ENCODE results near the gene KRTAP9-6.
"Not testable (repeated sequence)": the region's sequence is repeated elsewhere in the genome, so short reads cannot be mapped to it uniquely, and the experiment has no call there.

Gene KRTAP9-6

DNA sequence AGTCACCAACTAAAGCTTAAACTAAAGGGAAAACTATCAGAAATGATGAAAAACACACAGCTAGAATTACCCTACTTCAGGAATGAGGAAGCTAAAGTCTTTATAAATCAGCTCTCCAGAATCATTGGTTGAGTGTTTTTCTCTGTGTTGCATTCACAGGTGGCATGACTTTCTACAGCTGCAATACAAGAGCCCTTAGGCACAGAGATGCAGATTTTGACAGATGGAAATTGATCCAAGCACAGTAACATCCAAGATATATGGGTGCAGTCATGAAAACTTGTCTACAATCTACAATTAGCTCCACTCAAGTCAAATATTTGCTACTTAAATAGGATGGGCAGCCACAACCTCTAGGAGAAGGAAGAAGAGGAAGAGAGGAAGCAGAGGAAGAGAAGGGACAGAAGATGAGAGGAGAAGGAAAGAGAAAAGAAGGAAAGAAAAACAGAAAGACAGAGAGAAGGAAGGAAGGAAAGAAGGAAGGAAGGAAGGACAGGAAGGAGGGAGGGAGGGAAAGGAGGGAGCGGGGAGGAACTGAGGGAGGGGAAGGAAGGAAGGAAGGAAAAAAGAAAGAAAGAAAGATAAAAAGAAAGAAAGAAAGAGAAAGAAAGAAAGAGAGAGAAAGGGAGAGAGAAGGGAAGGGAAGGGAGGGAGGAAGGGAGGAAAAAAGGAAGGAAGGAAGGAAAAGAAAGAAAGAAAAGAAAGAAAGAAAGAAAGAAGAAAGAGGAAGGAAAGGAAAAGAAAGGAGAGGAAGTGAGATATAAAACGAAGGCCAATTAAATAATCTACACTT lies 18.0 kb upstream of the KRTAP9-6 start:
- H3K36me3 ChIP-seq (ENCODE audit: insufficient read depth, low read length); H3K4me3 ChIP-seq (ENCODE audit: low read depth, low read length); H3K27ac ChIP-seq (ENCODE audit: low read depth, low read length); H2AFZ ChIP-seq (ENCODE audit: low read length, unreplicated experiment); H3K4me1 ChIP-seq (ENCODE audit: control insufficient read depth, insufficient read depth, low read length, unreplicated experiment); H3K79me2 ChIP-seq (ENCODE audit: control insufficient read depth, insufficient read depth, low read length, unreplicated experiment): not testable (repeated sequence)
- H3K27me3 ChIP-seq (ENCODE audit: insufficient read depth, low read length): peaks cover 27% of the 10 kb centered on the region

DNA sequence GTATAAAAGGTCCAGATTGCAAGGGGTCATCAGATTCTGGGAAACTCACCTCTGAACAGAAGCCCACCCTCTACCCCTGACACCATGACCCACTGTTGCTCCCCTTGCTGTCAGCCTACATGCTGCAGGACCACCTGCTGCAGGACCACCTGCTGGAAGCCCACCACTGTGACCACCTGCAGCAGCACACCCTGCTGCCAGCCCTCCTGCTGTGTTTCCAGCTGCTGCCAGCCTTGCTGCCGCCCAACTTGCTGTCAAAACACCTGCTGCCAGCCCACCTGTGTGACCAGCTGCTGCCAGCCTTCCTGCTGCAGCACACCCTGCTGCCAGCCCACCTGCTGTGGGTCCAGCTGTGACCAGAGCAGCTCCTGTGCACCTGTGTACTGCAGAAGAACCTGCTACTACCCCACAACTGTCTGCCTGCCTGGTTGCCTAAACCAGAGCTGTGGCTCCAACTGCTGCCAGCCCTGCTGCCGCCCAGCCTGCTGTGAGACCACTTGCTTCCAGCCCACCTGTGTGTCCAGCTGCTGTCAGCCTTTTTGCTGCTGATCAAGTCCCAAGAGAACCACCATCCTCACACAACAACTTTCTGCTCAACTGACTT lies 15.4 kb upstream of the KRTAP9-6 start, which contains the start of gene KRTAP9-4:
TSS of gene KRTAP9-4 (plus strand) at position 51 of the 604 bp plus-strand sequence. CDS start at position 85, 34 bp downstream.
- not testable (repeated sequence) for H3K36me3 ChIP-seq (ENCODE audit: insufficient read depth, low read length); H2AFZ ChIP-seq (ENCODE audit: low read length, unreplicated experiment); H3K27ac ChIP-seq (ENCODE audit: low read depth, low read length); H3K4me3 ChIP-seq (ENCODE audit: low read depth, low read length); H3K79me2 ChIP-seq (ENCODE audit: control insufficient read depth, insufficient read depth, low read length, unreplicated experiment); H3K4me1 ChIP-seq (ENCODE audit: control insufficient read depth, insufficient read depth, low read length, unreplicated experiment)
- peaks cover 41% of the 10 kb centered on the region for H3K27me3 ChIP-seq (ENCODE audit: insufficient read depth, low read length)

DNA sequence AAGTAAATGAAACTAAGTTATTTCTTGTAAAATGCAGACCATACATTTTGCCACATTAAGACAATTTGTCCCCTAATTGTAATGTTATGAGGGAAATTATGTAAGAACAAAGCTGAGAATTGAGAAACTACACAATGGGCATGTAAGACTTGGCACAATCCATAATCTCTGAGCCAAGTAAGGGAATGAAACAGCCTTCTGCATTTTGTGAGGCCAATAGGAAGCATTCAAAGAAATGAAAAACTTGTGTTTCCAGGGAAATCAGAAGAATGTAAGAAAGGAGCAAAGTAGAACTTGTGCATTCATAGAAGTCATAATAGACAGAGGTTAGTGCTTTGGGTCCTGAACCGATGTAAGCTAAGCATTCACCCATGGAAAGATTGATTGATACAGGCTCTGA lies 13.9 kb upstream of the KRTAP9-6 start:
- Histone ChIP-seq H3K4me1 (ENCODE audit: control insufficient read depth, insufficient read depth, low read length, unreplicated experiment) (no peaks in the 10 kb centered on the region), H3K4me3 (ENCODE audit: low read depth, low read length) (no peak overlapping the region), H3K27ac (ENCODE audit: low read depth, low read length) (no peak overlapping the region), H3K27me3 (ENCODE audit: insufficient read depth, low read length) (peaks cover 41% of the 10 kb centered on the region), H3K79me2 (ENCODE audit: control insufficient read depth, insufficient read depth, low read length, unreplicated experiment) (no peaks in the 10 kb centered on the region), H2AFZ (ENCODE audit: low read length, unreplicated experiment) (no peak overlapping the region), H3K36me3 (ENCODE audit: insufficient read depth, low read length) (no peaks in the 10 kb centered on the region)

DNA sequence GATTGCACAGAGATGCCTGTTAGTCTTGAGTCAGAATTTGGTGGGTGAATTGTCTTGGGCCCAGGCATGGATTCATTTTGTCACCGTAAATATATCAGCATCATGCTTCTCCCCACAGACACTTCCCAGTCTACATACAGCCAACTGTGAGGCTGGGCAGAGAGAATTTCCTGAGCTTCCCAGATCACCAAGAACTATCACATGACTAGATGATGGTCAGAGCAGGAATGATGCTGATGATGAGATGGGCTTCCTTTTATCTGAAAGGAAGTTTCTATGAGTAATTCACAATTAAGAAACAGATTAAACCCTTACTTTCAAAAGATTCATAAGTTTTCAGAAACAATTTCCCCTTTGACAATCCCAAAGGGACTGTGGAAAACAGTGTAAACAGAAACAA lies 10.3 kb upstream of the KRTAP9-6 start:
- Histone ChIP-seq H3K36me3 (ENCODE audit: insufficient read depth, low read length) (no peaks in the 10 kb centered on the region), H3K4me3 (ENCODE audit: low read depth, low read length) (no peak overlapping the region), H3K27ac (ENCODE audit: low read depth, low read length) (no peak overlapping the region)

DNA sequence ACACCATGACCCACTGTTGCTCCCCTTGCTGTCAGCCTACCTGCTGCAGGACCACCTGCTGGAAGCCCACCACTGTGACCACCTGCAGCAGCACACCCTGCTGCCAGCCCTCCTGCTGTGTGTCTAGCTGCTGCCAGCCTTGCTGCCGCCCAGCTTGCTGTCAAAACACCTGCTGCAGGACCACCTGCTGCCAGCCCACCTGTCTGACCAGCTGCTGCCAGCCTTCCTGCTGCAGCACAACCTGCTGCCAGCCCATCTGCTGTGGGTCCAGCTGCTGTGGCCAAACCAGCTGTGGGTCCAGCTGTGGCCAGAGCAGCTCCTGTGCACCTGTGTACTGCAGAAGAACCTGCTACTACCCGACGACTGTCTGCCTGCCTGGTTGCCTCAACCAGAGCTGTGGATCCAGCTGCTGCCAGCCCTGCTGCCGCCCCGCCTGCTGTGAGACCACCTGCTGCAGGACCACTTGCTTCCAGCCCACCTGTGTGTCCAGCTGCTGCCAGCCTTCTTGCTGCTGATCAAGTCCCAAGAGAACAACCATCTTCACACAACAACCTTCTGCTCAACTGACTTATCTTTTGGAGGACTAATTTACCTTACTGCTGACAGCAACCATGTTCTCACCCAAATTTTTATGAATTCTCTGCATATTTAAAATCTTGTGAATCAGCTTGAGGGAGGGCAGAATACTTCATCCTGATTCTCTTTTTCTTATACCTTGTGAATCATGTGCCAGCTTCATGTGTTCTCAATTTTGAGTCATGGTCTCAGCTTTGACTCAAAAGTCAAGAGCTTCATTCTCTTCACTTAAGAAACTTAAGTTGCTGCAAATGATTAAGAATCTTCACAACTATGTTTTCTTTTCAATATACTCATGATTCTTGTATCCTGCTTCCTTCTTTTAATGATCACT lies 9.5 kb upstream of the KRTAP9-6 start, which contains the start of gene KRTAP9-9:
TSS of gene KRTAP9-9 (plus strand) at position 4 of the 910 bp plus-strand sequence.
- H3K27me3 ChIP-seq (ENCODE audit: insufficient read depth, low read length): peaks cover 33% of the 10 kb centered on the region
- H3K27ac ChIP-seq (ENCODE audit: low read depth, low read length); H3K4me3 ChIP-seq (ENCODE audit: low read depth, low read length); H3K4me1 ChIP-seq (ENCODE audit: control insufficient read depth, insufficient read depth, low read length, unreplicated experiment); H2AFZ ChIP-seq (ENCODE audit: low read length, unreplicated experiment); H3K36me3 ChIP-seq (ENCODE audit: insufficient read depth, low read length); H3K79me2 ChIP-seq (ENCODE audit: control insufficient read depth, insufficient read depth, low read length, unreplicated experiment): not testable (repeated sequence)

More for the DNA sequence above, 10.3 kb upstream of the KRTAP9-6 start:
- Histone ChIP-seq H2AFZ (ENCODE audit: low read length, unreplicated experiment) (no peak overlapping the region), H3K4me1 (ENCODE audit: control insufficient read depth, insufficient read depth, low read length, unreplicated experiment) (no peaks in the 10 kb centered on the region), H3K79me2 (ENCODE audit: control insufficient read depth, insufficient read depth, low read length, unreplicated experiment) (no peaks in the 10 kb centered on the region), H3K27me3 (ENCODE audit: insufficient read depth, low read length) (peaks cover 37% of the 10 kb centered on the region)

DNA sequence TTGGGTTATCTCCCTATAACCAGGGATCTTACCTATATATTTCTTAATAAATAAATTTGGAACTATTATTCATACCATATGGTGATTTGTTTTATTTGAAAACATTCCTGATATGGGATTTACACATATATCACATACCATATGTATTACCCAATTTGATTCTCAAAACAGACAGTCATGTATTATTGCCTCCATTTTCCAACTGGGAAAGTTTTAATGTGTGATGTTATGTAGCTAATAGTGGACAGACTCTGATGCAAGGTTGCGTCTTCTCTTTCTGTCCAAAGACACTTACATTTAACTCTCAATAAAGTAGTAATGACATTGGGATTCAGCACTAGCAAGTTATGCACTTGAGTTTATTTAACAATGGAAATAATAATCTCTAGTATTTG lies 8.9 kb upstream of the KRTAP9-6 start:
- no peak overlapping the region for H3K27ac ChIP-seq (ENCODE audit: low read depth, low read length)
- H3K4me3 ChIP-seq (ENCODE audit: low read depth, low read length): no peak overlapping the region
- H3K27me3 ChIP-seq (ENCODE audit: insufficient read depth, low read length): peaks cover 27% of the 10 kb centered on the region
- H3K4me1 ChIP-seq (ENCODE audit: control insufficient read depth, insufficient read depth, low read length, unreplicated experiment): no peaks in the 10 kb centered on the region
- H3K36me3 ChIP-seq (ENCODE audit: insufficient read depth, low read length): no peaks in the 10 kb centered on the region
- no peak overlapping the region for H2AFZ ChIP-seq (ENCODE audit: low read length, unreplicated experiment)
- no peaks in the 10 kb centered on the region for H3K79me2 ChIP-seq (ENCODE audit: control insufficient read depth, insufficient read depth, low read length, unreplicated experiment)

DNA sequence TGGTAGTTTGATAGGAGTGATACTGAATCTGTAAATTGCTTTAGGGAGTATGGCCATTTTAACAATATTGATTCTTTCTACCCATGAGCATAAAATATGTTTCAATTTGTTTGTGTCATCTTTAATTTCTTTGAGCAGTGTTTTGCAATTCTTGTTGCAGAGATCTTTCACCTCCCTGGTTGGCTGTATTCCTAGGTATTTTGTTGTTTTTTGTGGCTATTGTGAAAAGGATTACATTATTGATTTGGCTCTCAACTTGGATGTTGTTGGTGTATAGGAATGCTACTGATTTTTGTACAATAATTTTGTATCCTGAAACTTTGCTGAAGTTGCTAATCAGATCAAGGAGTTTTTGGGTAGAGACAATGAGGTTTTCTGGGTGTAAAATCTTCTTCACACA lies 6.8 kb upstream of the KRTAP9-6 start:
- Histone ChIP-seq H3K4me3 (ENCODE audit: low read depth, low read length) (no peak overlapping the region), H3K4me1 (ENCODE audit: control insufficient read depth, insufficient read depth, low read length, unreplicated experiment) (no peaks in the 10 kb centered on the region), H3K27me3 (ENCODE audit: insufficient read depth, low read length) (peaks cover 13% of the 10 kb centered on the region), H3K27ac (ENCODE audit: low read depth, low read length) (no peak overlapping the region), H3K36me3 (ENCODE audit: insufficient read depth, low read length) (no peaks in the 10 kb centered on the region), H2AFZ (ENCODE audit: low read length, unreplicated experiment) (no peak overlapping the region), H3K79me2 (ENCODE audit: control insufficient read depth, insufficient read depth, low read length, unreplicated experiment) (no peaks in the 10 kb centered on the region)

DNA sequence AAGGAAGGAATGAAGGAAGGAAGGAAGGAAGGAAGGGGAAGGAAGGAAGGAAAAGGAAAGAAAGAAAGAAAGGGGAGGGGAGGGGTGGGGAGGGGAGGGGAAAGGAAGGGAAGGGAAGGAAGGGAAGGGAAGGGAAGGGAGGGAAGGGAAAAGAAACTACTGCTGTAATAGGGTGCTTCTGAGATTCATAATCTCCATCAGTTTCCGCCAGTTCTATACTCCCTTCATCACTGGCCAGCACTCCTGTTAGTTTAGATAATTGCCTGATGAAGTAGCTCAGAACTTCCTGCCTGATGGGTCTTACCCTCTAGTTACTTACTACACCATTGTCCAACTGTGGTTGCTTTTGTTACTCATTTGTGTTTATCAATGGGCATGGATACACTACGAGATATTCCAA lies 2.0 kb upstream of the KRTAP9-6 start:
- H2AFZ ChIP-seq (ENCODE audit: low read length, unreplicated experiment): no peak overlapping the region
- no peaks in the 10 kb centered on the region for H3K4me1 ChIP-seq (ENCODE audit: control insufficient read depth, insufficient read depth, low read length, unreplicated experiment)
- H3K27ac ChIP-seq (ENCODE audit: low read depth, low read length): no peak overlapping the region
- H3K36me3 ChIP-seq (ENCODE audit: insufficient read depth, low read length): no peaks in the 10 kb centered on the region
- no peak overlapping the region for H3K4me3 ChIP-seq (ENCODE audit: low read depth, low read length)
- H3K27me3 ChIP-seq (ENCODE audit: insufficient read depth, low read length): peaks cover 15% of the 10 kb centered on the region
- no peaks in the 10 kb centered on the region for H3K79me2 ChIP-seq (ENCODE audit: control insufficient read depth, insufficient read depth, low read length, unreplicated experiment)

DNA sequence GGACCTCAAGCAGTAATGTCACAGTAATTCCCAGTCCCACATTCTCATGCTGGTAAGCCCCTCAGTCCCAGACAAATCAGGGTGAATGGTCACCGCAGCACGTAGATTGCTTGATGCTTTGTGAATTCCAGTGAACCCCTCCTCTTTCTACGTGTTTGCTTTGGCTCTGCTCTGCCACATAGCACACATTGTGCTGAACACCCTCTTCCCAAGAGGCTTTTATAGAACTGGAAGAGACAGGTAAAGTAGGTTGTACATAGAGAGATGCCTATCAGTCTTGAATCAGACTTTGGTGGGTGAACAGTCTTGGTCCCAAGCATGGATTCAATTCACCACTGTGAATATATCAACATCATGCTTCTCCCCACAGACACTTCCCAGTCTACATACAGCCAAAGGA lies 579 bp upstream of the KRTAP9-6 start:
- Histone ChIP-seq H3K4me3 (ENCODE audit: low read depth, low read length) (no peak overlapping the region), H3K27ac (ENCODE audit: low read depth, low read length) (no peak overlapping the region), H3K27me3 (ENCODE audit: insufficient read depth, low read length) (peaks cover 15% of the 10 kb centered on the region), H3K36me3 (ENCODE audit: insufficient read depth, low read length) (no peaks in the 10 kb centered on the region), H2AFZ (ENCODE audit: low read length, unreplicated experiment) (no peak overlapping the region), H3K4me1 (ENCODE audit: control insufficient read depth, insufficient read depth, low read length, unreplicated experiment) (no peaks in the 10 kb centered on the region), H3K79me2 (ENCODE audit: control insufficient read depth, insufficient read depth, low read length, unreplicated experiment) (no peaks in the 10 kb centered on the region)

DNA sequence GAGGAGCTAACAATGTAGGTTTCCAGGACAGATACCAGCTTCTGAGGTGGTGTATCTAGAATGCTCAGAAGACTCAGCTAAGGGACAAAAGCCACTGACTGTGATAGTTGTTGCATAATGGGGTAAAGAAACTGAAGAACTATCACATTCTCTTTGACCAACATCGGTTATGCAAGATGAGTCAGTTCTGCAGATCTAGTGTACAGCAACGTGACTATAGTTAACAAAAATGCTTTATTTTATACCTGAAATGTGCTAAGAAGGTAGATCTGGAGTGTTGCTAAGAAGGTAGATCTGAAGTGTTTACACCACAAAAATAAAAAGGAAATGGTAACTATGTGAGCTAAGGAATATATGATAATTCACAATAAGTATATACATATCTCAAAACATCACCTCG lies 2.5 kb downstream of the KRTAP9-6 start:
- H2AFZ ChIP-seq (ENCODE audit: low read length, unreplicated experiment): no peak overlapping the region
- H3K4me1 ChIP-seq (ENCODE audit: control insufficient read depth, insufficient read depth, low read length, unreplicated experiment): no peaks in the 10 kb centered on the region
- no peak overlapping the region for H3K27ac ChIP-seq (ENCODE audit: low read depth, low read length)
- H3K79me2 ChIP-seq (ENCODE audit: control insufficient read depth, insufficient read depth, low read length, unreplicated experiment): no peaks in the 10 kb centered on the region
- H3K4me3 ChIP-seq (ENCODE audit: low read depth, low read length): no peak overlapping the region
- H3K36me3 ChIP-seq (ENCODE audit: insufficient read depth, low read length): no peaks in the 10 kb centered on the region
- peaks cover 11% of the 10 kb centered on the region; the same call in 1 of the 2 replicates for H3K27me3 ChIP-seq (ENCODE audit: insufficient read depth, low read length)
